Suprapubic skin (tissue), 4 donors: ENCODE measurements around the gene METRNL.

ENCODE experiments used
- EP300 ChIP-seq: sonication (generic); formaldehyde crosslinking; IDR thresholded peaks from one replicate; pipeline ENCODE4 v1.6.1; 2017; ENCODE audit warnings: antibody characterized with exemption
- POLR2A ChIP-seq, 2 donors: fragments of 450-650 bp; IDR thresholded peaks; one replicate each; pipeline ENCODE4 v1.6.1; 2017; ENCODE audit warnings: antibody characterized with exemption in 2 of 2, mild to moderate bottlenecking in 2 of 2, moderate library complexity in 2 of 2
- POLR2AphosphoS5 ChIP-seq, 3 donors: sonication (generic); formaldehyde crosslinking; IDR thresholded peaks; one replicate each; pipeline ENCODE4 v1.6.1; 2017; ENCODE audit warnings: antibody characterized with exemption in 3 of 3
- TF ChIP-seq, protein P1 (sequence below), 2 donors: fragments of 200-600 bp in 1 of 2; fragments of 450-650 bp in 1 of 2; sonication (generic) in 1 of 2; IDR thresholded peaks; one replicate each; pipeline ENCODE4 v1.5.1; 2016 to 2019; ENCODE audit warnings: antibody characterized with exemption in 2 of 2, mild to moderate bottlenecking in 1 of 2, moderate library complexity in 1 of 2

DNA sequence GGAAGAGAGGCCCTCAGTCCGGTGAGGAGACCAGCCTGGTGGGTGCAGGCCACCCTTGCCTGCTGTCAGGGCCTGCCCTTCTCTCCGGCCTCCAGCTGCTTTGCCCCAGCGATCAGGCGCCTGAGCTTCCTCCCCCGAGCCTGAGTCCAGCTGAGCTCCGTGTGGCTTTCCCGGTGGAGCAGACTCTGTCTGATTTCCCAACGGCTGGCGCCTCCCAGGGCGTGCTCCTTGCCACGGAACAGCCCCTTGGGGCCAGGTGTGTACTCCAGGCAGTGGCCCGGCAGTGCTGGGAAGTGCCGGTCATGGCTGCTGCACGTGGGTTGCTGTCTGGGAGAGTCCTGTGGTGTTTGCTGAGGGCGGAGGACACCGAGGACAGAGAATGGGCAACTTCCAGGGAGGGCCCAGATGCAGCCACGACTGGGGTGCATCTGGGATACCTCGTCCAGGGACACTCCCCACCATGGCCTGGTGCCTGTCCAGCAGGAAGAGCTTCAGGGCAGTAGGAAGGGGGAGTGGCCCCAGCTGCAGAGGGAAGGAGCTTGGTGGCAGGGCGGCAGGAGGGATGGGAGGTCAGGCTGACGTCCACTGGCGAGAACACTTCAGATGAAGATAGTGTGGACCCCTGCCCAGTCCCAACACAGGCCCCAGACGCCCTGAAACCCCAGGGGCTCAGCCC lies 22.5 kb downstream of the METRNL start:
- TF ChIP-seq, protein P1, sequence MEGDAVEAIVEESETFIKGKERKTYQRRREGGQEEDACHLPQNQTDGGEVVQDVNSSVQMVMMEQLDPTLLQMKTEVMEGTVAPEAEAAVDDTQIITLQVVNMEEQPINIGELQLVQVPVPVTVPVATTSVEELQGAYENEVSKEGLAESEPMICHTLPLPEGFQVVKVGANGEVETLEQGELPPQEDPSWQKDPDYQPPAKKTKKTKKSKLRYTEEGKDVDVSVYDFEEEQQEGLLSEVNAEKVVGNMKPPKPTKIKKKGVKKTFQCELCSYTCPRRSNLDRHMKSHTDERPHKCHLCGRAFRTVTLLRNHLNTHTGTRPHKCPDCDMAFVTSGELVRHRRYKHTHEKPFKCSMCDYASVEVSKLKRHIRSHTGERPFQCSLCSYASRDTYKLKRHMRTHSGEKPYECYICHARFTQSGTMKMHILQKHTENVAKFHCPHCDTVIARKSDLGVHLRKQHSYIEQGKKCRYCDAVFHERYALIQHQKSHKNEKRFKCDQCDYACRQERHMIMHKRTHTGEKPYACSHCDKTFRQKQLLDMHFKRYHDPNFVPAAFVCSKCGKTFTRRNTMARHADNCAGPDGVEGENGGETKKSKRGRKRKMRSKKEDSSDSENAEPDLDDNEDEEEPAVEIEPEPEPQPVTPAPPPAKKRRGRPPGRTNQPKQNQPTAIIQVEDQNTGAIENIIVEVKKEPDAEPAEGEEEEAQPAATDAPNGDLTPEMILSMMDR (IDR thresholded peaks at IDR 0.05), result no peak
- TF ChIP-seq POLR2A (IDR thresholded peaks at IDR 0.05) (no peak), POLR2AphosphoS5 (IDR thresholded peaks at IDR 0.05) (peak in 1 of 3 donors; percentile 57), EP300 (no peak)
